HG02884 (cell line): Measurements from ENCODE around the gene TARBP2.

Experiments used
- ATAC-seq: cut with Tn5 transposase; IDR thresholded peaks from one replicate; pipeline ENCODE4 v1.9.1; 2021; ENCODE audit warnings: mild to moderate bottlenecking, moderate library complexity; ENCODE audit not compliant: unreplicated experiment

TARBP2 gene

DNA sequence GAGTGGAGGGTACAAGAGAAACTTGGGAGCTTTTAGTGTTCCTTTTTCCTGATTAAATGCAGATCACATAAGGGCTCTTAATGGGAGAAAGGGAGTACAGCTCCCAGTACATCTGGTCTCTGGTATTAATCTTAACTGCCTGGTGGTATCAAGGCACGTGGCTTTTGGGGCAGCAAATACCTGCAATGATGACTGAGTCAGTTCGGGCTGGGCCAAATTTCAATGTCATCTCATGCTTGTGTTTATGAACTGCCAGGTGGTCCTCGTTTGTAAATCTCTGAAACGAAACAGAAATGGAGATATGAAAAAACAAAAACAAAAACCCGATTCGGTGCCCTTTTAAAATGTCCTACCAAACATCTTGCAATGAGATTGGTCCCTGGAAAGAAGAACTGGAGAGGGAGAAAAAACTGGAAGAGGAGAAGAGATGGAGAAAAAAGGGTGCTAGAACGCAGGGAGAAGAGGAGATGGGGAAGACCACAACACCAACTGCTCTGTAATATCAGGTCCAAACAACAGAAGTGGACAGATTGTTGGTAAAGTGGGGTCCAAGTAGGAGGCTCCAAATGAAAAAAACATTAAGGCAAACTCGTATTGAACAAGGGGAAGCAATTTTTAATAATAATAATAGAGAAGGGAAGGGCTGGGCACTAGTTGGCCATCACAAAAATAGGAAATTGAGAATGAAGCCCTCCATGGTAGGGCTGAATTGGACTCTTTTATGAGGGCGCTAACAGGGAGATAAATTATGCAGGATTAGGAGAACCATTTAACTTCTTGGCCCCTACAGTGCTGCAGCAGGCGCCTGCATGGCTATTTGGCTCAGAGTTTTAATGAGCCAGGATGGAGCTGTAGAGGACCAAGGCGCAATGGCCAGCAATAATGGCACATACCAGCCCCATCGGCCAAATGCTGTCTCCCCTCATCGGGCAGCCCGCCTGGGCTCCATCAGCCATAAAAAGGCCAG is 51.6 kb downstream of the TARBP2 start:
- ATAC-seq, result no peak
